Activated CD8-positive, alpha-beta memory T cell treated with anti-CD3 and anti-CD28 coated beads, Interleukin-2, amount 50 U/mL, for 24 hours (primary cell): ENCODE measurements around the gene SETSIP.
A peak's percentile ranks its signal among the peaks of the same experiment; 100 is the strongest.
"Not testable (repeated sequence)": the region's sequence is repeated elsewhere in the genome, so short reads cannot be mapped to it uniquely, and the experiment has no call there.

Experiments used
- DNase-seq: peaks from one replicate; pipeline ENCODE4 v3.0.0-alpha.2; 2020; ENCODE audit errors: extremely low read depth

The SETSIP gene

GRCh38 chr1:92075311-92075710 is at the start of gene SETSIP:
SETSIP (minus strand) TSS chr1:92075411; CDS start chr1:92075411, 0 bp downstream.
- DNase-seq, result no peak

- no peak for DNase-seq
Observed at GRCh38 chr1:92123868-92124267, 48.7 kb upstream of the SETSIP start.

GRCh38 chr1:92118826-92119225 is 43.6 kb upstream of the SETSIP start:
- no peak for DNase-seq

- DNase-seq, result no peak
Observed at GRCh38 chr1:92117526-92117925, 42.3 kb upstream of the SETSIP start.

GRCh38 chr1:92108631-92109030 is 33.4 kb upstream of the SETSIP start:
- DNase-seq, result no peak

GRCh38 chr1:92105546-92106081 is 30.4 kb upstream of the SETSIP start:
- DNase-seq, result no peak

GRCh38 chr1:92096317-92096716 is 21.1 kb upstream of the SETSIP start:
- no peak for DNase-seq

GRCh38 chr1:92095874-92096273 is 20.7 kb upstream of the SETSIP start:
- no peak for DNase-seq

- DNase-seq, result no peak
Observed at GRCh38 chr1:92094595-92094994, 19.4 kb upstream of the SETSIP start.

GRCh38 chr1:92094090-92094489 is 18.9 kb upstream of the SETSIP start:
- no peak for DNase-seq

- no peak for DNase-seq
Observed at GRCh38 chr1:92091625-92092024, 16.4 kb upstream of the SETSIP start.

- DNase-seq, result no peak
Observed at GRCh38 chr1:92087542-92087941, 12.3 kb upstream of the SETSIP start.

GRCh38 chr1:92085727-92086126 is 10.5 kb upstream of the SETSIP start:
- no peak for DNase-seq

GRCh38 chr1:92084651-92085050 is 9.4 kb upstream of the SETSIP start:
- no peak for DNase-seq

GRCh38 chr1:92081031-92081430 is 5.8 kb upstream of the SETSIP start:
- DNase-seq, result no peak

GRCh38 chr1:92080128-92080985 is 5.1 kb upstream of the SETSIP start, which contains the start of gene BTBD8:
BTBD8 (plus strand) TSS chr1:92080345; CDS start chr1:92080572, 227 bp downstream.
- DNase-seq, result peak; percentile 49

GRCh38 chr1:92079441-92079840 is 4.2 kb upstream of the SETSIP start:
- DNase-seq, result no peak

- not testable (repeated sequence) for DNase-seq
Observed at GRCh38 chr1:92078077-92078476, 2.9 kb upstream of the SETSIP start.

- no peak for DNase-seq
Observed at GRCh38 chr1:92076363-92076762, 1.2 kb upstream of the SETSIP start.

- not testable (repeated sequence) for DNase-seq
Observed at GRCh38 chr1:92074446-92074845, 765 bp downstream of the SETSIP start.

- no peak for DNase-seq
Observed at GRCh38 chr1:92070892-92071291, 4.3 kb downstream of the SETSIP start.

GRCh38 chr1:92066321-92066720 is 8.9 kb downstream of the SETSIP start:
- no peak for DNase-seq

- DNase-seq, result no peak
Observed at GRCh38 chr1:92065042-92065441, 10.2 kb downstream of the SETSIP start.
